Tibial nerve (tissue), 3 donors: Measurements from ENCODE around the gene ORMDL3.

Source experiments
- POLR2A ChIP-seq, 2 donors: fragments of 450-650 bp; IDR thresholded peaks; one replicate each; pipeline ENCODE4 v1.6.1; 2017; ENCODE audit warnings: antibody characterized with exemption in 2 of 2, mild to moderate bottlenecking in 2 of 2, moderate library complexity in 2 of 2
- TF ChIP-seq, protein P1 (sequence below), 5 experiments: fragments of 200-600 bp in 3 of 5; fragments of 450-650 bp in 2 of 5; sonication (generic) in 3 of 5; IDR thresholded peaks; one replicate each; pipeline ENCODE4 v1.5.1; 2016 to 2019; ENCODE audit warnings: antibody characterized with exemption in 5 of 5, mild to moderate bottlenecking in 3 of 5, moderate library complexity in 2 of 5

DNA sequence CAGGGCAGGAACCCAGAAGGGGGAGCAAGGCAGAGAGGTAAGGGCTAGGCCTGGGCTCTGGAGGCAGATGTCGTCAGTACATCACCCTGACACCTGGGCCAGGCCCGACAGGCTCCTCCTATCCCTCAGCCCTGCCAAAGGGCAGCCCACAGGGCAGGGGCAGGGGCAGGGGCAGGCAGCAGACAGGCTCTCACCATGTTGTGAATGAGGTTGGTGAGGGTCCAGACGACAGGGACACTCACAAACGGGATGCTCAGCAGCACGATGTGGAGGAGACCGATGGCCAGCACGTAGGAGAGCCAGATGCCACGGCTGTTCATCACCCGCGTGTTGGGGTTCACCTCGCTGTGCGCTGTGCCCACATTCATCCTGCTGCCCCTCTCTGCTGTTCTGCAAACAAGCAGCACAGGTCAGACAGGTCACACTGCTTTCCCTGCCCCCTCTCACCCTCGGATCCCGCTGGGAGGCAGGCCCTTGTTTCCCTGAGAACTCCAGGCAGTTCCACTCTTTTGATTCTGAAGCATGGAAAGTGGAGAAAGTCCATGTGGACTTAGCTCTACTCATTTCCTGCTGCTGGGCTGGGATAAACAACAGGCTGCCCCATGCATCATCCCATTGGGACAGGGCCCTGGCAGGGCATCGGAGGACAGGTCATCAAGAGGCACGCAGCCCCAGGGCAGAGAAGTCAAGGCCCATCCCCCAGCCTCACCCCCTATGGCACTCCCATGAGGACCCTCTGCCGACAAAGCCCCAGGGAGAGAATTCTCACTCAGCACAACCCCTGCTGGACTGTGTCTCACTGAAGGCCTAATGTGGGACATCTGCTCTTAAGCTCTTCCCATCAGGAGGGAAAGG, 3.3 kb downstream of the ORMDL3 start:
- TF ChIP-seq, protein P1, sequence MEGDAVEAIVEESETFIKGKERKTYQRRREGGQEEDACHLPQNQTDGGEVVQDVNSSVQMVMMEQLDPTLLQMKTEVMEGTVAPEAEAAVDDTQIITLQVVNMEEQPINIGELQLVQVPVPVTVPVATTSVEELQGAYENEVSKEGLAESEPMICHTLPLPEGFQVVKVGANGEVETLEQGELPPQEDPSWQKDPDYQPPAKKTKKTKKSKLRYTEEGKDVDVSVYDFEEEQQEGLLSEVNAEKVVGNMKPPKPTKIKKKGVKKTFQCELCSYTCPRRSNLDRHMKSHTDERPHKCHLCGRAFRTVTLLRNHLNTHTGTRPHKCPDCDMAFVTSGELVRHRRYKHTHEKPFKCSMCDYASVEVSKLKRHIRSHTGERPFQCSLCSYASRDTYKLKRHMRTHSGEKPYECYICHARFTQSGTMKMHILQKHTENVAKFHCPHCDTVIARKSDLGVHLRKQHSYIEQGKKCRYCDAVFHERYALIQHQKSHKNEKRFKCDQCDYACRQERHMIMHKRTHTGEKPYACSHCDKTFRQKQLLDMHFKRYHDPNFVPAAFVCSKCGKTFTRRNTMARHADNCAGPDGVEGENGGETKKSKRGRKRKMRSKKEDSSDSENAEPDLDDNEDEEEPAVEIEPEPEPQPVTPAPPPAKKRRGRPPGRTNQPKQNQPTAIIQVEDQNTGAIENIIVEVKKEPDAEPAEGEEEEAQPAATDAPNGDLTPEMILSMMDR (IDR thresholded peaks at IDR 0.05) = no peak
- TF ChIP-seq POLR2A (IDR thresholded peaks at IDR 0.05) = no peak
